Effector memory CD8-positive, alpha-beta T cell (primary cell): ENCODE results near the gene SLC4A3.
A peak's percentile ranks its signal among the peaks of the same experiment; 100 is the strongest.

Experiments
- ATAC-seq: fragments of 150-1000 bp; cut with Tn5 transposase; replicated peaks from 2 replicates; pipeline ENCODE4 v1.10.0; 2021; ENCODE audit warnings: mild to moderate bottlenecking, moderate library complexity
- DNase-seq, 3 experiments: peaks; one replicate each; pipeline ENCODE4 v3.0.0; 2021
- H3K27ac Mint-ChIP-seq, 2 donors: one replicate each; pipeline ENCODE4 v1.8.0; 2022; ENCODE audit warnings: mild to moderate bottlenecking in 2 of 2, mixed read lengths in 2 of 2, moderate library complexity in 2 of 2
- H3K27me3 Mint-ChIP-seq, 2 donors: one replicate each; pipeline ENCODE4 v1.8.0; 2022; ENCODE audit warnings: mixed read lengths in 2 of 2
- H3K36me3 Mint-ChIP-seq: one replicate; pipeline ENCODE4 v1.8.0; 2022; ENCODE audit warnings: mild to moderate bottlenecking, moderate library complexity, mixed read lengths; ENCODE audit not compliant: insufficient read depth
- H3K4me1 Mint-ChIP-seq, 2 donors: one replicate each; pipeline ENCODE4 v1.8.0; 2022; ENCODE audit warnings: low read depth in 2 of 2, mixed read lengths in 2 of 2
- H3K4me3 Mint-ChIP-seq, 2 donors: one replicate each; pipeline ENCODE4 v1.8.0; 2022; ENCODE audit warnings: mild to moderate bottlenecking in 2 of 2, mixed read lengths in 2 of 2, moderate library complexity in 2 of 2
- H3K9me3 Mint-ChIP-seq, 2 donors: one replicate each; pipeline ENCODE4 v1.8.0; 2022; ENCODE audit warnings: mixed read lengths in 2 of 2

Gene SLC4A3

GRCh38 chr2:219689676-219690628, 62.5 kb downstream of the SLC4A3 start:
- Mint-ChIP-seq H3K27ac (no peak overlapping the region), H3K36me3 (peaks cover 7% of the 10 kb centered on the region), H3K4me3 (no peak overlapping the region), H3K4me1 (peaks cover 5 to 9% of the 10 kb centered on the region in 2 donors), H3K9me3 (no peaks in the 10 kb centered on the region), H3K27me3 (peaks cover 67 to 77% of the 10 kb centered on the region in 2 donors)
- DNase-seq (peak in 2 of 3 experiments; percentile 9), ATAC-seq (no peak)

- Mint-ChIP-seq H3K27ac (no peak overlapping the region), H3K4me1 (no peaks in the 10 kb centered on the region), H3K4me3 (no peak overlapping the region), H3K27me3 (peaks cover 68 to 69% of the 10 kb centered on the region in 2 donors), H3K9me3 (no peaks in the 10 kb centered on the region), H3K36me3 (peaks cover 5% of the 10 kb centered on the region)
- ATAC-seq (no peak), DNase-seq (no peak)
These were observed 64.1 kb downstream of the SLC4A3 start for GRCh38 chr2:219691571-219691970.
